ENCODE measurements around the gene KHDRBS2.

KHDRBS2 gene

DNA sequence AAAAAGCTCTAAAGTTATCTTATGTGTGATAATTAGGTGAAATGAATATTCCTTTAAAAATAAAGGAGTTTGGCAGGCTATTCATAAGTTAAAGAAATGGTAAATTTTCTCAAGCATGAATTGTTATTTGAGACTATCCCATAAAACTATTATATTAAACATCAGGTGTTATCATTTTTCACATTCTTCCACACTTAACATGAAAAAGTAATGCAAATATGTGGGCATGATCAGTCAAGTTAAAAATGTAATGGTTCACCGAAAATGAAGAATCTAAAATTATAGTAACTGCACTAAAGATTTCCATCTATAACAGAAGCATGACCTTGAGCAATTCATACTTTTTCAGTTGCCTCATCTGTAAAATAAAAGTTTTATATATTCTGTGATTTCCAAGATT is 110.8 kb downstream of the KHDRBS2 start:
- DNase-seq (ENCODE audit: low read depth in 2 of 2): no peak

DNA sequence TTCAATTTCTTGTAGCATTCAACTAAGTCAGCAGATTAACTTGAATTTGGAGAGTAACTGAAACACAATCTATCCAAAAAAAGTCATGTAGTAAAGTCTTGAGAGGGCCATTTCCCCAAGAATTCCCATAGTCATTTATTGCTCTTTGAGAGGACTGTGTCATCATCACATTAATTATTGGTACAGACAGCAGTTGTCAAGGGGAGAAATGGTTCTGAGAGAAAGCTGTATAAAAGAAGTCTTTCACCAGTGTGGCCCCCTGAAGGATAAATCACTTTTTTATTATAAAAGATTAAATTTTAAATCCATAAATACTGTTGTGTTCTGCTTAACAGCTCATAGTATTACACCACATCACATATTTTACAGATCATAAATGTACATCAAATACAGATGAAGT is 111.5 kb downstream of the KHDRBS2 start:
- DNase-seq (ENCODE audit: low read depth in 2 of 2): no peak

GRCh38 chr6:62167736-62168135 is 118.3 kb downstream of the KHDRBS2 start:
- DNase-seq (ENCODE audit: low read depth in 2 of 2): no peak

DNA sequence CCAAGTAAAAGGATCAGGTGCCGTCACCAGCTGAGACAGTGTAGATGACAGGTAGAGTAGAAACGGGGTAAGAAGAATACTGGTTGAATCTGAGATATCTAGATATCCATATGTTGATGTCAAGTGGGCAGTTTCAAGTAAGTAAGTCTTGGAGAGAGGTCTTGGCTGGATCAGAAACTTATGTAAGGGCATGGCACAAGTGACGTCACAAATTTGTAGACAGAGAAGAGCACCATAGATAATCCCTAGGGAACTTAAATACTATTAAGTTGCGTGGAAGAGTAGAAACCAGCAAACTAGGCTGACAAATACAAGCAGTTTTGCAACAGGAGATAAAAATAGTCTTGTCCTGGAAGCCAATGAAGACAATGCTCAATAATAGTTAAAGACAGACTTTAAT is 123.2 kb downstream of the KHDRBS2 start:
- no peak for DNase-seq (ENCODE audit: low read depth in 2 of 2)

GRCh38 chr6:62152796-62153195 is 133.2 kb downstream of the KHDRBS2 start:
- no peak for DNase-seq (ENCODE audit: low read depth in 2 of 2)

DNA sequence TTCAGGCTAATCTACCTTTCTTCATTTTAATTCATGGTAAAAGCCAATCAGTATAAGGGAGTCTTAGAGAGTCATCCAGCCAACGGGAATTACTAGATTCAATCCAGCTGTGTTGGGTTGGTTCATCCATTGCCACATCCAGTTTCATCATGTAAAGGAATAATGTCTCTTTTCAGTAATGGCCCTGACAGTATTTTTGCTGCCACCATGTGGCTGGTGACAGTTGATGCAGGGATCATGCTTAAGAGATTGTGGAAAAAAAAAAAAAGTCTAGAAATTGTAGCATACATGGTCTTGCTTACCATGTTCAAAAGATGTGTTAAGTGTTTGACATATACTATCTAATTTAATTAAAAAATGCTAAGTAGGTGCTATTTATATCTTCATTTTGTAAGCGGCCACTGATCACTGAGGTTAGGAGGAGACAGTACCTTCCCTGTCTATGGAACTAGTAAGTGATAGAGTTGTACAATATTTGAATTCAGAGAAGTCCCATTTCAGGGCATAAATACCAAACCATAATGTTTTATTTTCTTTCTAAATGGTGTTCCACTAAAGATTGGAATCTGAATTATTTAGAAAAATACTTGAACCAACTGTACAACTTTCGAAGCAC is 135.9 kb downstream of the KHDRBS2 start:
- DNase-seq (ENCODE audit: low read depth in 2 of 2): no peak

DNA sequence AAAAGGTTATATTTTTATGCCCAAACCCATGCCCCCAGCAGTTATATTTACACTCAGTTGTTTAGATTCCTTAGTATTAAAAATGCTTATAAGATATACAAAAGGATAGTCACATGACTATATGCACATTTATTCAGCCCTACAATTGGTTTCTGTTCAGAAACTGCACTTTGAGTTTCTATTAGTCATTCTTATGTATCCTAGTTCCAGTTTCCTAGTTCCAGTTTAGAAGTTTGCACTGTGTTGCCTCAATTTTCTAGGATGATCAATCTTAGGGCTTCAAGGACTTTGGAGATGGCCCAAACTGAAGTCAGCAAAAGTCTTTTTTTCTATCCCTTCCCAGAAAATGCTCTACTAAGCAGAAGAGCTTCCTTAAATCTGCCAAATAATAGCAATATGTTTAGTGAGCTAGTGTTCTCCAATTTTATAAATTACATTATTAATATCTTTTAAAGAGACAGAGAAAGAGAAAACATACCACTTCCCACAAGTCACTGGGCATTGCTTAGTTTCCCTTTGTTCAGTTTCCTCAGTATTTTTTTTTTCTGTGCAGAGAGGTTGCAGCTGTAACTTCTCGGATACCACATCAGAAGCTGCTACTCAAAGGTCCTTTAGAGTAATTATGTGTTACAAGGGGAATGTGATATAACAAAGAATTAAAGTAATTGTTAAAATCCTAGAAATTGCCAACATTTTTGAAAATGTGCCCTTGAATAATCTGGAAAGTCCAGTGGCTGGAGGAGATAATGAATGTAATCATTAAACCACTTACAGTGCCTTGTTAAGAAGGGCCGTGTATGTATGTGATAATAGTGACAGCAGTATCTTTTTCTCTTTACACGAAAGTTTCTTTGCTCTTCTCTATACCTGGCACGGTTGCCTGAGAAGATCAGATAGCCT is 138.8 kb downstream of the KHDRBS2 start:
- DNase-seq (ENCODE audit: low read depth in 2 of 2): no peak

GRCh38 chr6:62129127-62129526 is 156.9 kb downstream of the KHDRBS2 start:
- no peak for DNase-seq (ENCODE audit: low read depth in 2 of 2)

DNA sequence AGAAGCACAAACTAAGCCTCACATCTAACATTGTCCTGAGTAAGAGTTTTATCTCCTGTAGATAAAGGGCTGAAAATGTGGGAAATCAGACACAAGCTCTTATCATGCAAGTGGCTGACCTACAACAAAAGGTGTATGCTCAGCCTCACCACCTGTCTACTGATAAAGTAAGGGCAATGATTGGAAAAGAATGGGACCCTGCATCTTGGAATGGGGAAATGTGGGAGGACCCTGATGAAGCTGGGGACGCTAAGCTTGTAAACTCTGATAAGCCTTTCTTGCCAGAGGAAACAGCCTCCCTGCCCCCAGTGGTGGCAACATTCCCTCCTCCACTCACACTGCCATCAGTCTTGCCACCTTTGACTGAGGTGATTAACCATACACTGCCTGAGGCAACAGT is 166.6 kb downstream of the KHDRBS2 start:
- DNase-seq (ENCODE audit: low read depth in 2 of 2): no peak

DNA sequence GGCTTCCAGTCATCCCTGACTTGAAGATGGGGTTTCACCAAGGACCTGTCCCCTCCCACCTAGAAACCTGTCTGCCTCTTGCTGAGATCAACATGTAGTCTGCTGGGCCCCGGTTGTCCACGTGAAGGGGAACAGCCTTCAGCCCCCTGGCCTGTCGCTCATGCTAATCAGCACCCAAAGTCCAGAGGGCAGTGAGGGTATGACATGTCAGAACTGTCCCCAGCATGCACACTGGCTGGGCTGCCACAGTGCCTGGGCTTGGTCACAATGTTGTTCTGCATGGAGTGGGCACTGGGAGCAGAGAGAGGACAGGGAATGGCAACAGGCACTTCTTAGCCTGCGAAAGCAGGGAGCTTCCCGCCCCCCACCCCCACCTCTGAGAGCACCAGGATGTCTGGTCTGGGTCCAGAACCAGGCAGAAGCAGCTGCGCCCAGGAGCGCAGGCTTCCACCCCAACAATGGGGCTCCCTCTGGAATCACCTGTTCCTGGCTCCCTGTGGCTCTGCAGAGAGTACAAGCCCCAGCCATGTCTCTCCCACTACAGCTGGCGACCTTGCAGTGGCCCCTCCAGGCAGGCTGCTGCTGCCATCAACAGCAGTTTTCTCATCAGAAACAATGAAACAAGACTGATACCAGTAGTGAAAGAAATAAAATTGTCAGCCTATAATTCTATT is 182.7 kb downstream of the KHDRBS2 start:
- DNase-seq (ENCODE audit: low read depth in 2 of 2): no peak

DNA sequence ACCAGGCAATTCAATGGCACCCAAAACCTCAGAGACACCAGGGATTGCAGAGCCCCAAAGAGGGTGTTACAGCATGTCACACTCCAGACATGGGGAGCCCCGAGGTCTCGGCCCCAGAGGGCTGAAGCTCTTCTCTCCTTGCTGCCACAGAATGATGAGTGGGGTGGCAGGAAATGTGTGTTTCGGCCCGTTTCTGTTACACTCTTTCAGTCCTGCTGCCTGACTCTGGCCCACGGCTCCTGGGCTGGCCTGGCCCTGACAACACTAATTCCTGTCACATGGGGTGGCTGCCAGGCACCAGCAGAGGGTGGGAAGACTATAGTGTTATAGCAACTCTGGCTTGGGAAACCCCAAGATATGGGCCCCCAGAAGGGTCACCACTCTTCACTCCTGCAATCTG is 183.6 kb downstream of the KHDRBS2 start:
- DNase-seq (ENCODE audit: low read depth in 2 of 2): no peak

- DNase-seq (ENCODE audit: low read depth in 2 of 2): no peak
These were observed 195.4 kb downstream of the KHDRBS2 start for GRCh38 chr6:62090442-62091229.

- no peak for DNase-seq (ENCODE audit: low read depth in 2 of 2)
These were observed 196.2 kb downstream of the KHDRBS2 start for GRCh38 chr6:62089781-62090180.

DNA sequence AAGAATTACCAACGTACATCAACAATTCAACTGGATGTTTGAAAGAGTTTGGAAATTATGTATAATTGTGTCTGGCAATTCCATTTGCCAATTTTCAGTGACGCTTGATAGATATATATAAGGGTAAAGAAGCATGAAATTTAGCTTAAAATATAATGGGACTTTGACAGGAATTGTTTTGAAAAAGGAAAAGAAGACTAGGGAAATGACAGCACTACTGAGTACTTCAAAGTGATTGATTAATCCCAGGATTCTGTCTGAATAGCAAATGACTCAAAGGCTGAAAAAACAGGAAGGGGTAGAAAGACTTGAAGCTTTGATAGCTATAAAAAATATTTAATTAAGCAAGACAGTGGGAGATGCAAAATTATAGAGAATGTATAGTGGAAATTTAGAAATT is 200.0 kb downstream of the KHDRBS2 start:
- DNase-seq (ENCODE audit: low read depth in 2 of 2): no peak

DNA sequence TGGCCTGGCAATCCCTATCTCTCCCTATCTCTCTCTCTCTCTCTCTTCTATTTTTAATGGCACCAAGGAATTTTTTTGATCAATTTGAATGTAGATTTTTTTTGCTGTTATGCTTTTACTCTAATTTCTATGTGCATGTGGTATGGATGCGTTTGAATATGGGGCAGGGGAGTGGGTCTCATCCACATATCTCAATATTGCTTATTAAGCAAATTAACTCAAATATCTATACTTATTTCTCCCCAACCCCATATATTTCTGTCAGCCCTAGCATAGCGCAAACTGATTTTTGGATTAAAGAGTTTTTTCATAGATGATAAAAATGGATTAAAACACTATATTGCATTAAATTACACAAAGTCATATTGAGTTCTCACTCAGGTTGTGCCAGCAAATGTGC is 210.2 kb downstream of the KHDRBS2 start:
- DNase-seq (ENCODE audit: low read depth in 2 of 2): no peak

GRCh38 chr6:62059901-62060300 is 226.1 kb downstream of the KHDRBS2 start:
- DNase-seq (ENCODE audit: low read depth in 2 of 2): no peak

DNA sequence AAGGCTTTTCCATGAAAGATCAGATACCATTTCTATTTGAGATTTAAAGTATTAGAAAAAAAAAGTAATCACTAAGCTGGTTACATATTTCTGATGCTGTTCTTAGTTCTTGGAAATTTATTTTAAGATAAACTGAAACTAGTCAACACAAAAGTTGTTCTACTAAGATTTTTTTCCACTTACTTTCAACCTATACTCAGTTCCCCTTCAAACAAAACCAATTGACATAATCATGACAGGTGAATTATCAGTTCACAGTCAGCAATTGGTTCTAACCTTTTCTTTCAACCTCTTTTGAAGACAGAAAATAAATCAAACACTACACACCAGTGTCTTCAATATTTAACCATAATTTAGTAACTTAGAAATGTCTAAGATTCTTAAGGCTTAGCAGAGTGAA is 228.7 kb downstream of the KHDRBS2 start:
- DNase-seq (ENCODE audit: low read depth in 2 of 2): no peak

- no peak for DNase-seq (ENCODE audit: low read depth in 2 of 2)
These were observed 240.5 kb downstream of the KHDRBS2 start for GRCh38 chr6:62045502-62045901.

DNA sequence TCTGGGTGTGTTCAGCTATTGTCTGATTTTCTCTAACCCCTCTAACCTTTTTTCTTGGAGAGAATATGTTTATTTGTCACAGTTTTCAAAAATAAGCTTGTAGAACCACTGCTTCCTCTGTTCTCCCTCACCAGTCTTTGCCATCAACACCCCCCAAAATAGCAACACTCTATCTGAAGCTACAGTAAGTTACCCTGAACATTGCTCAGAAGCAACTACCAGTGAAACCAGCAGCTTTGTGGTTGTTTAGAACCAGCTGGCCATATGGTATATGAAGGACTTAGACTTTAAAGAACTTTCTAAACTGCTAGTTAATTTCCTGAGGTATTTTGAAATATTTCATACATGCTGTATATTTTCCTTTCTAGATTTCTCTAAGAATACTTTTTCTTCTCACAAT is 242.9 kb downstream of the KHDRBS2 start:
- DNase-seq (ENCODE audit: low read depth in 2 of 2): no peak

DNA sequence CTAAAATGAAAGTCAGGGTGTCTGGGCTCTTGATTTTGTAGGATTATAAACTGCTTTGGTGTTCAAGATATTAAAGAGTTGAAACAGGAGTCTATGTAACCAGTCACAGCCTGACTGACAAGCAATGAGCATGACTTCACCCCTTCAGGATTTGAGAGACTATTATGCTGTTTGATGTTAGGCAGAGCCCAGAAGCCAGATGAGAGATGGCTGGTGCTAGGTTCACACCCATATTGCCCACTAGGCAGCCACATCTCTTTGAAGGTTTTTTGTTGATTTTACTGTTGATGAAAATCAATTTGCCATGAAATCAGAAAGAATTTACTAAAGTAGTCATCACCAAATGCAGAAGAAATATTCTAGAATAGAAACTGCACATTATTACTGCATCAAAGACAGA is 243.6 kb downstream of the KHDRBS2 start:
- DNase-seq (ENCODE audit: low read depth in 2 of 2): no peak

DNA sequence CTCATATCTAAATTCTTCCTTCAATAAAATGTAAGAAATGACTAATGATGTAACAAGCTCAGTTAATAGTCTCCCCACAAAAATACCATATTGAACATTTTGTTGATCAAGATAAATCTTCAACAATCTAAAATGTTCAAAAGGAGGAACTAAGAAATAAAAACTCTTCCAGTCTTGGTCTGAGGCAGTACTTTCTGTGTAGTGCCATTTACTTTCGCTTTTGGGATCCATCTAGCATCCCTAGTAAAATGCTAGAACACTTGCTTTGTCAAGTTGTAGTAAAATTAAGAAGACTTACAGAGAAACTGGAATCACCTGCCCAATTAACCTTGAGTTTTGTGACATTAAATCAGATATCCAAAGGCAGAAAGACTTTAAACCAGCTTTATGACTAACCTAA is 246.4 kb downstream of the KHDRBS2 start:
- DNase-seq (ENCODE audit: low read depth in 2 of 2): no peak

DNA sequence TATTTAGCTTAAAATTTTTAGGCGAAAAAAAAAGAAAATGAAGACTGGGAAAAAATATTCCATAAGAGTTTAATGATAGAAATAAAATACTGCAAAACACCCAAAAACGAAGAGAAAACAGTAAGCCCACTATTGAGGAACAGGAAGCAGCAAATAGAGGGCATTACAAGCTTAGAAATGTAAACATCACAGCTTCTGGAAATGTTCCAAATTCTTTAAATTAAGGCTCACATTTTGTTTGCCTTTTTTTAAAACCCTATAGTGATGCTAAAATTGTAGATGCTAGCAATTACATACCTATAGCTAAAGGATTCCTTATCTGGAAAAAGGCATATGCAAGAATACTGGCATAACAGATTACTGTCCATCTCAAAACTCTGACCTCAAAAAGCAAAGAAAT is 248.6 kb downstream of the KHDRBS2 start:
- no peak for DNase-seq (ENCODE audit: low read depth in 2 of 2)
